Measurements from ENCODE around the gene ZNF611.

Gene ZNF611

GRCh38 chr19:52660981-52661380 lies 73.9 kb downstream of the ZNF611 start:
- no peak for TF ChIP-seq CTCF (IDR thresholded peaks at IDR 0.05; ENCODE audit: low read depth, low read length)
- H3K4me3 ChIP-seq (replicated peaks in 1 of 2; ENCODE audit: low read depth in 2 of 2, low read length in 2 of 2): no peak overlapping the region
- DNase-seq (ENCODE audit: low read depth in 2 of 2): peak in 1 of 2 donors; percentile 14

DNA sequence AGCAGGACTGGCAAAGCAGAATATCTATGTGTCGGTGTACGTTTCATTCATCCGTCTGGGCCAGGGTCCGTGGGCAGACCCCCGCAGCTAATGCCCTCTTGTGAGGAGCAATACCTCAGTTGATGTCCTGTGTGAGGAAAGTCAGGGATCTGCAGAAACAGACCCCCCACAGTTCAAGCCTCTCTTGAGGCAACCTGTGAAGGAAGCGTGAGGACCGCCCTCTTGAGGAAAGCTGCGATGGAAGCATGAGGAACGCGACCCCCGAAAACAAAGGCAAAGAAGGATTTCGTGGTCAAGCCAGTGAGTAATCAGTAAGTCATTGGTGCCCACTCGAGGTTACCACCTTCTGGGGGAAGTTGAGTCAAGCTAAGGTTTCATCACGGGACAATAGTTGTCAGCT lies 75.8 kb downstream of the ZNF611 start:
- no peak for DNase-seq (ENCODE audit: low read depth in 2 of 2)
- no peak for TF ChIP-seq CTCF (IDR thresholded peaks at IDR 0.05; ENCODE audit: low read depth, low read length)
- H3K4me3 ChIP-seq (replicated peaks in 1 of 2; ENCODE audit: low read depth in 2 of 2, low read length in 2 of 2): no peak overlapping the region

- no peak for DNase-seq (ENCODE audit: low read depth in 2 of 2)
- H3K4me3 ChIP-seq (replicated peaks in 1 of 2; ENCODE audit: low read depth in 2 of 2, low read length in 2 of 2): no peak overlapping the region
- TF ChIP-seq CTCF (IDR thresholded peaks at IDR 0.05; ENCODE audit: low read depth, low read length): no peak
These were observed 76.2 kb downstream of the ZNF611 start for GRCh38 chr19:52658595-52658994.

DNA sequence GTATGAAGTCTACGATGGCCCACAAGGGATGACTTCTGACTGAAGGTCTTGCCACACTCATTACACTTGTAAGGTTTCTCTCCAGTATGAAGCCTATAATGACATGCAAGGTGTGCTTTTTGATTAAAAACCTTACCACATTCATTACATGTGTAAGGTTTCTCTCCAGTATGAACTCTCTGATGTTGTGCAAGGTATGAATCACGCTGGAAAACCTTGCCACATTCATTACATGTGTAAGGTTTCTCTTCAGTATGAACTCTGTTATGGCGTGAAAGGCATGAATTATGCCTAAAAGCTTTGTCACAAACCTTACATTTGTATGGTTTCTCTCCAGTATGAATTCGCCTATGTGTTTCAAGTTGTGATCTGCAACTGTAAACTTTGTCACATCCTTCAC lies 81.7 kb downstream of the ZNF611 start:
- H3K4me3 ChIP-seq (replicated peaks in 1 of 2; ENCODE audit: low read depth in 2 of 2, low read length in 2 of 2): no peak overlapping the region
- DNase-seq (ENCODE audit: low read depth in 2 of 2): no peak
- TF ChIP-seq CTCF (IDR thresholded peaks at IDR 0.05; ENCODE audit: low read depth, low read length): no peak

Data from cardiac fibroblast (primary cell).